ENCODE data around the gene INS. TPM values are rescaled to one million over a fixed set of nuclear protein-coding genes. Genes with fewer than 3 reads are reported as not detected.
A peak's percentile ranks its signal among the peaks of the same experiment; 100 is the strongest.

The INS gene
- total RNA-seq, 1 donor from 2014 or later: not detected

DNA sequence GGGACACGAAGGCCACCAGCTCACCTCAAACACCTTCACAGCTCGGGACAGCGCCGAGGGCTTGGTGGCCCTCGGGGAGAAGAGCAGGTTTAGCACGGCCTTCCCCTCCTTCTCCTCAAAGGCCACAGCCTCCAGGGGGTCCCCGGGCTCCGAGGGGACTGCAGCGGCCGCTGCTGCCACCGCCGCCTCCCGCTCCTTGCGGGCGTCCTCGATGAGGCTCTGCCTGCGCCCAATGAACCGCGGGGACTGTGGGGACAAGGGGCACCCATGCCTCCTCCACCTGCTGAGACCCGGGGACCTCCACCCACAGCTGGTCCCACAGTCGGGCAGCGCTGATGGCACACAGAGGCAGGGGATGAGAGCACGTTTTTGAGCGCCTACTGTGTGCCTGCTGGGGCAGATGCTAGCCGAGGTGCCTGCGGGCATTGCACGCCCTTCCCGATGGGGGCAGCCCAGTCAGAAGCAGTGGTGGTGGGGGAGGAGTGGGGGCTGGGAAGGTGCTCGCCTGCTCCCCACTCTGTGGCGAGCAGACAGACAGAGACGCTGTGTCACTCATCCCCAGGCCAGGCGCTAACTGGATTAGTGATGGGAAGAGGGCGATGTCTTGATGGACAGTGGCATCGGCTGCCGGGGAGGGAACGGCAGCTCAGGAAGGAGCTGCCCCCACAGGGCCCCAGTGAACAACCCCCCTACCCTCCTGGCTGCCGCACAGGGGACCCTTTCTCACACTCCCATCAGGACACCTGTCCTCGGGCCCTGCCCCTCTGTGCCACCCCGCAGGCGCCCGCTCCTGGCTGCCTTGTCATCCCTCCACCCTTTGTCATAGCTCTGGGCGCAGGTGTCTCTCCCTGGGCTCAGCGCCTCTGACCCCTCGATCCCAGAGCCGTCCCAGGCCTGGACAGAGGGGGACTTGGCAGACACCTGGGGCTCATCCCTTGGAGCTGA is 8.9 kb upstream of the INS start:
- Mint-ChIP-seq H3K36me3 (no peaks in the 10 kb centered on the region), H3K4me3 (no peak overlapping the region), H3K27ac (no peak overlapping the region), H3K27me3 (ENCODE audit: low read depth) (no peaks in the 10 kb centered on the region), H3K9me3 (no peaks in the 10 kb centered on the region), H3K4me1 (peaks cover 4% of the 10 kb centered on the region)
- TF ChIP-seq, protein P1, sequence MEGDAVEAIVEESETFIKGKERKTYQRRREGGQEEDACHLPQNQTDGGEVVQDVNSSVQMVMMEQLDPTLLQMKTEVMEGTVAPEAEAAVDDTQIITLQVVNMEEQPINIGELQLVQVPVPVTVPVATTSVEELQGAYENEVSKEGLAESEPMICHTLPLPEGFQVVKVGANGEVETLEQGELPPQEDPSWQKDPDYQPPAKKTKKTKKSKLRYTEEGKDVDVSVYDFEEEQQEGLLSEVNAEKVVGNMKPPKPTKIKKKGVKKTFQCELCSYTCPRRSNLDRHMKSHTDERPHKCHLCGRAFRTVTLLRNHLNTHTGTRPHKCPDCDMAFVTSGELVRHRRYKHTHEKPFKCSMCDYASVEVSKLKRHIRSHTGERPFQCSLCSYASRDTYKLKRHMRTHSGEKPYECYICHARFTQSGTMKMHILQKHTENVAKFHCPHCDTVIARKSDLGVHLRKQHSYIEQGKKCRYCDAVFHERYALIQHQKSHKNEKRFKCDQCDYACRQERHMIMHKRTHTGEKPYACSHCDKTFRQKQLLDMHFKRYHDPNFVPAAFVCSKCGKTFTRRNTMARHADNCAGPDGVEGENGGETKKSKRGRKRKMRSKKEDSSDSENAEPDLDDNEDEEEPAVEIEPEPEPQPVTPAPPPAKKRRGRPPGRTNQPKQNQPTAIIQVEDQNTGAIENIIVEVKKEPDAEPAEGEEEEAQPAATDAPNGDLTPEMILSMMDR (IDR thresholded peaks at IDR 0.05; ENCODE audit: unreplicated experiment): no peak
- DNase-seq (ENCODE audit: low spot score in 2 of 2, unreplicated experiment in 2 of 2): no peak

DNA sequence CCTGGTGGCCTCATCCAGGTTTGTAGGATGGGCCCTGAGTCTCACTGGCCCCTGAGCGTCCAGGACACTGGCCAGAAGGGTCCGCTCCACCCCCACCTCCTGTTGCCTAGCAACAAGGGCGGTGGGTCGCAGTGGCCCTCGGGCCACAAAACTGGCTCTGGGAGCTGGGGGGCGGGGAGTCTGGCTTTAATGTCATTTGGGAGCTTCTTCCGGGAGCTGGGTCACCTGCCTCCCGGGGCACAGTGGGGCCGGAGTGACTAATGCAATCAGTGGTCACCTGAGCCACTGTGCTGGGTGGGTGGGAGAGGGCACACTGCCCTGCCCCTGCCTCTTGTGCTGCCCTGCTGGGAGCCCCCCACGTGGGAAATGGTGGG is 8.0 kb upstream of the INS start:
- H3K27ac Mint-ChIP-seq: no peak overlapping the region
- H3K4me3 Mint-ChIP-seq: no peak overlapping the region
- TF ChIP-seq, protein P1 (IDR thresholded peaks at IDR 0.05; ENCODE audit: unreplicated experiment): no peak
- peaks cover 4% of the 10 kb centered on the region for H3K4me1 Mint-ChIP-seq
- no peak for DNase-seq (ENCODE audit: low spot score in 2 of 2, unreplicated experiment in 2 of 2)
- H3K36me3 Mint-ChIP-seq: no peaks in the 10 kb centered on the region
- H3K27me3 Mint-ChIP-seq (ENCODE audit: low read depth): no peaks in the 10 kb centered on the region
- H3K9me3 Mint-ChIP-seq: no peaks in the 10 kb centered on the region

DNA sequence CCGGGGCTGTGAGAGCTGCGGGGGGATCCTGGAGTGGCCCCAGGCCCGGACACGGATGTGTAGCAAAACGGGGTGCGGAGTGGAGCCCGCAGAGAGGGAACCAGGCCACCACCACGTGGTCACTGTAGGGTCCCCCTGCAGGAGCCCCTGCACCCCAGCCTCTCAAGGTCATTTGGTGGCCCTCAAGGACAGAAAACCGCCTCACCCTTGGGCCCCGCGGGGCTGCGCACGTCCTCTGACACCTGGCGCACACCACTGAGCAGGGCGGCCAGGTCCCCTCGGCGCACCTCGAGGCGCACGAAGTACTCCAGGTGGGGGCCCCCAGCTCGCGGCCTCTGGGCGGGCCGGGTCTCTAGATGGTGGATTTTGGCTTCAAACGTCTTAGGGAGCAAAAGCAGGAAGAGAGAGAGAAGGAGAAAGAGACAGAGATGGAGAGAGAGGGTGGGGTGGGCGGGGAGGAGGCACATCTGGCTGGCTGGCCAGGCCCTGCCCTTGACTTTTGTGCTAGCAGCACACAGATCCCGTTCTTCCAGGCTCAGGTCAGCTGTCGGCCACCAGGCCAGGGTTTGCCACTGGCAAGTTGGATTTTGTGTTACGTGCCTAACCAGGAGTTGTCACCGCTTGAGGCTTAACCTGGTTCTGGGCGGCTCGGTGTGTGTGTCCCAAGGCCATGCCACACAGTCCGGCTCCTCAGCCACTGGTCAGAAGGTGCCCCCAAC is 7.4 kb upstream of the INS start:
- Mint-ChIP-seq H3K36me3 (no peaks in the 10 kb centered on the region), H3K27me3 (ENCODE audit: low read depth) (no peaks in the 10 kb centered on the region), H3K27ac (no peak overlapping the region), H3K4me3 (no peak overlapping the region), H3K4me1 (peaks cover 4% of the 10 kb centered on the region), H3K9me3 (no peaks in the 10 kb centered on the region)
- no peak for DNase-seq (ENCODE audit: low spot score in 2 of 2, unreplicated experiment in 2 of 2)
- TF ChIP-seq, protein P1 (IDR thresholded peaks at IDR 0.05; ENCODE audit: unreplicated experiment): no peak

DNA sequence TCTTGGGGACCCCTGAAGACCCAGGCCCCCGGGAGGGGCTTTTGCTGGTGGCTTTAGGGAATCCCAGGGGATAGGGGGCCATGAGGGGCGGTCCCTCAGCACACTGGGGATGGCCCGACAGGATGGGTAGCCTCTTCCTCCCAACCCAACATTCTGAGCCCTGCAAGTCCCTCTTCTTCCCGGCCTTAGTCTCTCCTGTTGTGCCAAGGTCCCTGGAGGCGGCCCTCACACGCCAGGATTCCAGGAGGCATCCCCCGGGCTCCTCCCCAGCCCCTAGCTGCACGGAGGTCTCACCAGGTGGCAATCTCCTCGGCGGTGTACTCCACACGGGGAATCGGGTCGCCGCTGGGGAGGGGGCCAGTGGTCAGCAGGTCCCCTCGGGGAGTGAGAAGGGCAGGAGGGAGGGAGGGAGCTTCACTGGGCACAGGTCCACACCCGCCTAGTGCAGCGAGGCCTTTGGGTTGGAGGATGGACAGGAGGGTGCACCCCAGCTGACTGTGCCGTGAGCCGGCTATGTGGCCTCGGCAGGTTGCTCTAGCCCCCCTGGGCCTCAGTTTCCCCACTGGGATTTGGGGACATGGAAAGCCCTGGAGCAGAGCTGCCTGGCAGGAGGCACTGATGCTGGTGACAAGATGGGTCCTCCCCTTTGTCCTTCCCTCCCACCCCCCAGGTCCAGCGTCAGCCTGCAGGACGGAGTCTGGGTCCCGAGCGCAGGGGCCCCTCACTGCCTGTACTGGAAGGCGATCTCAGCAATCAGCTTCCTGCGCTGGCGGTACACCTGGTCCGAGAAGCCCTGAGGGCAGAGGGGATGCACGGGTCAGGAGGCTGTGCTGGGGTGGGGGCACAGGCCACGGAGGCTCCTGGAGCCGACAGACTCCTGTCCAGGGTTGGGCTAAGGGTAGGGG is 6.4 kb upstream of the INS start:
- DNase-seq (ENCODE audit: low spot score in 2 of 2, unreplicated experiment in 2 of 2): no peak
- H3K4me3 Mint-ChIP-seq: no peak overlapping the region
- TF ChIP-seq, protein P1 (IDR thresholded peaks at IDR 0.05; ENCODE audit: unreplicated experiment): no peak

DNA sequence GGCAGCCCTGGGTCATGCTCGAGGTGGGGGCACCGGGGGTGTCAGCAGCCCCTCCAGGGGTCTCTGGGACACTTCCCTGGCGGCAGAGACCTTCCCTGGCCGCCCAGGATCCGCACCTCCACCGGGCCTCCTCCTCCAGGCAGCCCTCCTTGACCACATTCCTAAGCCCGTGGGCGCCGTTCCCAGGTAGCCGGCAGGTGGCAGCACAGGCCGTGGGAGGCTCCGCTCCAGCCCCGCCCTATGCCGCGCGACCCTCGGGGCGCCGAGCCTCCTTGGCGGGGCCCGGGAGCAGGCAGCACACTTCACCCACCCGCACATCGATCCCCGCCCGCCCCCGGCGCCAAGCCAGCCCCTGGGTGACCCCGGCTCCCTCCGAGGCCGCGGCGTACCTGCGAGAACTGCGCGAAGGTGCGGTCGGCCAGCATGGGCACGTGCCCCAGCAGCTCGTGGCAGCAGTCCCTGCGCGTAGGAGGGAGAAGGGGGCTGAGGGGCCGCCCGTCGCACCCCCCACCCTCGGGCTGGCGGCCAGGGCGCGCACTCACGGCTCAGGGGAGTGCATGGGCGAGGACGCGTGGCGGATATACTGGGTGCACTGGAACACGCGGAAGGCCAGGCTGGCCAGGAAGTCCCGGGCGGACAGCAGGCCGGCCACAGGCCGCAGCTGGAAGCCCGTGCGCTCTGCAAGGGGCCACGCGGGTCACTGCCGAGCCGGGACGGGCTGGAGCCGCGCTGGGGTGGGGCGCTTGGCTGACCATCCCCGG is 5.3 kb upstream of the INS start:
- H3K4me3 Mint-ChIP-seq: no peak overlapping the region
- peaks cover 2% of the 10 kb centered on the region for H3K27me3 Mint-ChIP-seq (ENCODE audit: low read depth)
- peak in 1 of 2 experiments; percentile 67 for DNase-seq (ENCODE audit: low spot score in 2 of 2, unreplicated experiment in 2 of 2)
- no peaks in the 10 kb centered on the region for H3K9me3 Mint-ChIP-seq
- no peak overlapping the region for H3K27ac Mint-ChIP-seq
- TF ChIP-seq, protein P1 (IDR thresholded peaks at IDR 0.05; ENCODE audit: unreplicated experiment): peak; percentile 66
- H3K4me1 Mint-ChIP-seq: no peaks in the 10 kb centered on the region
- H3K36me3 Mint-ChIP-seq: no peaks in the 10 kb centered on the region

More for the DNA sequence above, 6.4 kb upstream of the INS start:
- peaks cover 2% of the 10 kb centered on the region for H3K27me3 Mint-ChIP-seq (ENCODE audit: low read depth)
- no peak overlapping the region for H3K27ac Mint-ChIP-seq
- H3K9me3 Mint-ChIP-seq: no peaks in the 10 kb centered on the region
- H3K36me3 Mint-ChIP-seq: no peaks in the 10 kb centered on the region
- peaks cover 2% of the 10 kb centered on the region for H3K4me1 Mint-ChIP-seq
